Measurements from ENCODE around the gene CRB1. TPM values are rescaled to one million over a fixed set of nuclear protein-coding genes. Genes with fewer than 3 reads are reported as not detected.
"Not testable (repeated sequence)": the region's sequence is repeated elsewhere in the genome, so short reads cannot be mapped to it uniquely, and the experiment has no call there.

The CRB1 gene
- total RNA-seq, 1 donor from 2014 or later = not detected

GRCh38 chr1:197453376-197454058, 185.5 kb downstream of the CRB1 start:
- intact Hi-C loops (cut with micrococcal nuclease) = loop anchor here (5.0 kb wide), 2 partner anchors 271 to 1016 kb away; no protein-coding TSS in a partner anchor

GRCh38 chr1:197462539-197462938, 194.5 kb downstream of the CRB1 start:
- intact Hi-C loops (cut with micrococcal nuclease) = no loop called here

GRCh38 chr1:197463142-197463541, 195.1 kb downstream of the CRB1 start:
- intact Hi-C loops (cut with micrococcal nuclease) = no loop called here

GRCh38 chr1:197464044-197464443, 196.0 kb downstream of the CRB1 start:
- intact Hi-C loops (cut with micrococcal nuclease) = no loop called here

- intact Hi-C loops (cut with micrococcal nuclease) = no loop called here
These were observed 197.7 kb downstream of the CRB1 start for GRCh38 chr1:197465528-197466327.

GRCh38 chr1:197466813-197467212, 198.8 kb downstream of the CRB1 start:
- intact Hi-C loops (cut with micrococcal nuclease) = no loop called here

- intact Hi-C loops (cut with micrococcal nuclease) = no loop called here
These were observed 199.8 kb downstream of the CRB1 start for GRCh38 chr1:197467881-197468280.

- intact Hi-C loops (cut with micrococcal nuclease) = no loop called here
These were observed 200.6 kb downstream of the CRB1 start for GRCh38 chr1:197468543-197469175.

- intact Hi-C loops (cut with micrococcal nuclease) = no loop called here
These were observed 201.7 kb downstream of the CRB1 start for GRCh38 chr1:197469620-197470210.

GRCh38 chr1:197470330-197470729, 202.3 kb downstream of the CRB1 start:
- intact Hi-C loops (cut with micrococcal nuclease) = no loop called here

GRCh38 chr1:197471248-197471985, 203.4 kb downstream of the CRB1 start:
- intact Hi-C loops (cut with micrococcal nuclease) = no loop called here

GRCh38 chr1:197472141-197472540, 204.1 kb downstream of the CRB1 start:
- intact Hi-C loops (cut with micrococcal nuclease) = no loop called here

GRCh38 chr1:197480446-197480845, 212.4 kb downstream of the CRB1 start:
- intact Hi-C loops (cut with micrococcal nuclease) = no loop called here

- intact Hi-C loops (cut with micrococcal nuclease) = no loop called here
These were observed 213.0 kb downstream of the CRB1 start for GRCh38 chr1:197481101-197481500.

GRCh38 chr1:197485790-197486189, 217.7 kb downstream of the CRB1 start:
- intact Hi-C loops (cut with micrococcal nuclease) = no loop called here

GRCh38 chr1:197486946-197487345, 218.9 kb downstream of the CRB1 start:
- intact Hi-C loops (cut with micrococcal nuclease) = no loop called here

GRCh38 chr1:197491505-197491904, 223.5 kb downstream of the CRB1 start:
- intact Hi-C loops (cut with micrococcal nuclease) = not testable (repeated sequence)

- intact Hi-C loops (cut with micrococcal nuclease) = no loop called here
These were observed 228.7 kb downstream of the CRB1 start for GRCh38 chr1:197496722-197497121.

- intact Hi-C loops (cut with micrococcal nuclease) = no loop called here
These were observed 242.8 kb downstream of the CRB1 start for GRCh38 chr1:197510691-197511378.

GRCh38 chr1:197515421-197515820, 247.4 kb downstream of the CRB1 start:
- intact Hi-C loops (cut with micrococcal nuclease) = no loop called here

Measured in T-helper 1 cell treated with Interleukin-12 subunit alpha and Interleukin-12 subunit beta and Interleukin-4 antibody, amounts not matched to agents 30 ng/mL and 1 ng/mL, for 36 hours (primary cell).